Activated CD4-positive, alpha-beta T cell treated with anti-CD3 and anti-CD28 coated beads, Interleukin-2, amount 50 U/mL, for 24 hours (primary cell): ENCODE data around the gene ERBIN.
"Not testable (repeated sequence)": the region's sequence is repeated elsewhere in the genome, so short reads cannot be mapped to it uniquely, and the experiment has no call there.

Experiments used
- DNase-seq, 2 donors: peaks; one replicate each; pipeline ENCODE4 v3.0.0-alpha.2; 2020; ENCODE audit warnings: low read depth in 1 of 2, low spot score in 1 of 2

Gene ERBIN

GRCh38 chr5:65999061-65999723 is 72.8 kb downstream of the ERBIN start:
- DNase-seq: no peak

GRCh38 chr5:66001952-66002351 is 75.6 kb downstream of the ERBIN start:
- DNase-seq: no peak

- DNase-seq: no peak
These were observed 76.0 kb downstream of the ERBIN start for GRCh38 chr5:66002415-66002814.

DNA sequence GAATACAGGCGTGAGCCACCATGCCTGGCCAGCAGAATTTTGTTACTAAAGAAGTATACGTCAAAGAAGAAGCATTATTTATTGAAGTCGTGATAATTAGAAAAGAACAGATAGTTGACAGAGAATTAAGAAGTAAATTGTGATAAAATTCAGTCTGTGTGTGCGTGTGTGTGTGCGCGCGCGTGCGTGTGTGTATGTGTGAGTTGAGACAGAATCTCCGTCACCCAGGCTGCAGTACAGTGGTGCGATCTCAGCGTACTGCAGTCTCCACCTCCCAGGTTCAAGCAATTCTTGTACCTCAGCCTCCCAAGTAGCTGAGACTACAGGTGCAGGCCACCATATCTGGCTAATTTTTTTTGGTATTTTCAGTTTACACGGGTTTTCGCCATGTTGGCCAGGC is 77.8 kb downstream of the ERBIN start:
- no peak for DNase-seq

GRCh38 chr5:66009277-66009676 is 82.9 kb downstream of the ERBIN start:
- no peak for DNase-seq

GRCh38 chr5:66010476-66010875 is 84.1 kb downstream of the ERBIN start:
- DNase-seq: no peak

DNA sequence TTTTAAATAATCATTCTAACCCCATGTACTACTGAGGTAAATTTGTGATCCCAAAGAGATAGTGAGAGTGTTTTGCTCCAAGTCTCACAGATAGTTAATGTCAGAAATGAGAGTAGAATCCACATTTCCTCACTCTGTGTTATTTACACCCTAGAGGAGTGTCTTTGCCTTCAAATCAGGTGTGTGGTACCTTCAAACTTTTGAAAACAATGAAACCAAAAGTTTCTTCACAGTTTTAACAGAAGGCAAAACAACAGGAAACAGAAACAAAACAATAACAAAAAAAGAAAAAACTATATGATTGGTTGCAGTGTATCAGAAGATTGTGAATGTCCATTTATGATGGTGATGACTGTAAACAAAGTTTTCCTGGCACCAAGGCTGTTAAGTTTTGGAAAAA is 85.9 kb downstream of the ERBIN start:
- DNase-seq: no peak

- no peak for DNase-seq
These were observed 87.0 kb downstream of the ERBIN start for GRCh38 chr5:66013397-66013796.

GRCh38 chr5:66013906-66014305 is 87.5 kb downstream of the ERBIN start:
- DNase-seq: no peak

DNA sequence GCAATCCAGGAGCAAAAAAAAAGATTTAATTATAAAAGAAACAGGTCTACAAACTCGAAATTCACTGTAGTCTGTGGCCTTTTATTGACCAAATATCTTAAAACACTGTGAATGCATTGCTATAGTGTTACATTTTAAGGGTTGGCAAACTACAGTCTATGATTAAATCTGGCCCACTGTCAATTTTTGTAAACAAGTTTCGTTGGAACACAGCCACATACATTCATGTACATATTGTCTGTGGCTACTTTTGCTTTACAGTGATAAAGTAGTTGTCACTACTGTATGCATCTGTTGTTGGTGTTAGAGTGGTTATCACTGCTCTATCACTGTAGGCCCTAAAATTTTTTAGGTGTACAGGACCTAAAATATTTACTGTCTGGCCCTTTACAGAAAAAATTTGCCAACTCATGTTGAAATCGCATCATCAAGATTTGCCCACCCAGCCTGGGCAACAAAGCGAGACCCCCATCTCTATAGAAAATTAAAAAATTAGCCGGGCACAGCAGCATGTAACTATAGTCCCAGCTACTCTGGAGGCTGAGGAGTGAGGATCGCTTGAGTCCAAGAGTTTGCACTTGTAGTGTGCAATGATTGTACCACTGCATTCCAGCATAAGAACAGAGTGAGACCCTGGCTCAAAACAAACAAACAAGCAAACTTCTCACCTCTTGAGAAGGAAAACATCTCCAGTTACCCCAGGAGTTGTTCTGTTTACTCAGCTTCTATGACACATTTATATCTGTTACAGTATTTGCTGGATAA is 89.0 kb downstream of the ERBIN start:
- DNase-seq: no peak

DNA sequence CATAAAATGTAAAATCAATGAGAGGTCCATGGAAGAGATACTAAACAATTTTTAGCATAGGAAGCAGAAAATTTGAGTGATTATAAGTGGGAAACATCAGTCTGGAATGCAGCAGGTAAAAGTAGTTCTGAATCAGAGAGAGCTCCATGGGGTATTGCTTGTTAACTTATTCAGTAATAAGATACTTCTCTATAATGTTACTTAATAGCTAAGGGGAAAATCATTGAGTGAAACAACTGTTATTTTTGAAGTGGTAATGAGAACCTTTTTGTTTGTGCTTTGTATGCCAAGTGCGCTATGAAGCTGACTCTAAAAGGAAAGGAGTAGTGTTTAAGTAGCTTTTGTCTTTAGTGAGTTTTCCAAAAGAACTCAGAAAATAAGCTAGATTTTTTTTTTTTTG is 95.2 kb downstream of the ERBIN start:
- DNase-seq: no peak

DNA sequence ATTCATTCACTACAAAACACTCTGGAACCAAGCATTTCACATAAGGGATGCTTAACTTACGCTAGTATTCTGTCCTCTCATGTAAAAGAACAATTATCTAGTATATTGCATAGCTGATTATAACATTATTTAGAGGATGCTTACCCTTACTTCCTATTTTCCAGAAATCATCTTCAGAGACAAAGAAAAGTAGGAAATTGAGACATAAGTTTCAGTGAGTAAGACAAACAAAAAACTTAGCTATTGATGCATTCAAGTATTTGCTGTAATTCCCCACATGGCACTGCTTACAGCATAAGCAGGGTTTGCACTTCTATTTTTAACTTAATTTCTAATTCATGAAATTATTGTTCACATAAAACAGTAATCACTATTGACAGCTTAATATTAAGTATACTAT is 112.9 kb downstream of the ERBIN start:
- DNase-seq: no peak

DNA sequence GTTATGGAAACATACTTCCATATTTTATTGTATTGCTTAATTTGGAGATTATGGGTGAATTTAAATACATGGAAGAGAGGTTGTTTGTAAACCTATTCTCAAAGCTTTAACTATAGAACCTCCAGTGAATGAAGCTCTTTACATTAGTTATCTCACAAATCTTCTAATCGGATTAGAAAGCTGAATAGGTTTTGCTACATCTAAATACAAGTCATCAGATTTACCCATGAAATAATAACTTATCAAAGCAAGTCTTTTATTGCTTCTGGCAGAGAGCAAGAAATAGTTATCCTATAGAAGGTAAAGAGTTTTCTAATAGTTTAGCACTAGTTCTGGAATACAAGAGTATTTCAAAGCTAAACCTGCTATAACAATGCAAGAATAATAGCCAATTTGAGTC is 113.3 kb downstream of the ERBIN start:
- DNase-seq: no peak

- no peak for DNase-seq
These were observed 115.3 kb downstream of the ERBIN start for GRCh38 chr5:66041627-66042026.

- no peak for DNase-seq
These were observed 130.9 kb downstream of the ERBIN start for GRCh38 chr5:66057239-66057638.

DNA sequence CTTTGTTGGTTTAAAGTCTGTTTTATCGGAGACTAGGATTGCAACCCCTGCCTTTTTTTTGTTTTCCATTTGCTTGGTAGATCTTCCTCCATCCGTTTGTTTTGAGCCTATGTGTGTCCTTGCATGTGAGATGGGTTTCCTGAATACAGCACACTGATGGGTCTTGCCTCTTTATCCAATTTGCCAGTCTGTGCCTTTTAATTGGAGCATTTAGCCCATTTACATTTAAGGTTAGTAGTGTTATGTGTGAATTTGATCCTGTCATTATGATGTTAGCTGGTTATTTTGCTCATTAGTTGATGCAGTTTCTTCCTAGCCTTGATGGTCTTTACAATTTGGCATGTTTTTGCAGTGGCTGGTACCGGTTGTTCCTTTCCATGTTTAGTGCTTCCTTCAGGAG is 134.9 kb downstream of the ERBIN start:
- not testable (repeated sequence) for DNase-seq

GRCh38 chr5:66063061-66063460 is 136.7 kb downstream of the ERBIN start:
- not testable (repeated sequence) for DNase-seq

GRCh38 chr5:66066826-66067225 is 140.5 kb downstream of the ERBIN start:
- no peak for DNase-seq

GRCh38 chr5:66072031-66072430 is 145.7 kb downstream of the ERBIN start:
- DNase-seq: no peak

GRCh38 chr5:66074901-66075300 is 148.5 kb downstream of the ERBIN start:
- no peak for DNase-seq

GRCh38 chr5:66080664-66081063 is 154.3 kb downstream of the ERBIN start:
- no peak for DNase-seq

DNA sequence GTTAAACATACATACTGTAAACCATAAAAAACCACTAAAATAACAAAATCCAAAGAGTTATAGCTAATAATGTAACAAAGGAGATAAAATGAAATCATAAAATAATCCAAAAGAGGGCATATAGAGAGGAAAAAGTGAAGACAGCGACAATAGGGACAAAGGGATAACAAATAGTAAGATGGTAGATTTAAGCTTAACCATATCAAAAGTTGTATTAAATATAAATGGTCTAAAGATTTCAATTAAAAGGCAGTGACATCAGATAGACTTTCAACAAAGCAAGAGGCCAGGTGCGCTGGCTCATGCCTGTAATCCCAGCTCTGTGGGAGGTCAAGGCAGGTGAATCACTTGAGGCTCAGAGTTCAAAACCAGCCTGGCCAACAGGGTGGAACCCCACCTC is 163.0 kb downstream of the ERBIN start:
- DNase-seq: no peak

GRCh38 chr5:66100851-66101250 is 174.5 kb downstream of the ERBIN start:
- no peak for DNase-seq
